ENCODE results near the gene GALNT3. TPM values are rescaled to one million over a fixed set of nuclear protein-coding genes. Genes with fewer than 3 reads are reported as not detected.

Gene GALNT3
- total RNA-seq, 1 experiment from 2014 or later: 9.8 TPM

- CTCF ChIA-PET: no interaction called here
- H3K4me1 ChIP-seq (ENCODE audit: control insufficient read depth in 1 of 2, insufficient read depth in 2 of 2, low read length in 2 of 2): no peaks in the 10 kb centered on the region
- intact Hi-C loops (cut with micrococcal nuclease): no loop called here
- POLR2A ChIA-PET: no interaction called here
- H2AFZ ChIP-seq (ENCODE audit: low read depth, low read length, poor library complexity, severe bottlenecking): no peak overlapping the region
- H3K9me3 ChIP-seq (ENCODE audit: control insufficient read depth in 1 of 2, insufficient read depth in 1 of 2, low read depth in 1 of 2, low read length in 2 of 2): no peaks in the 10 kb centered on the region
- no peaks in the 10 kb centered on the region for H3K9me2 ChIP-seq (ENCODE audit: insufficient read depth)
- no TSS peak for BruUV-seq (replicated peaks)
- TF ChIP-seq CTCF (IDR thresholded peaks at IDR 0.05 in 2 of 3, conservative IDR thresholded peaks at IDR 0.05 in 1 of 3; ENCODE audit: borderline replicate concordance in 1 of 3, insufficient read depth in 1 of 3, low read depth in 2 of 3, low read length in 2 of 3): no peak
- TF ChIP-seq YY1 (IDR thresholded peaks at IDR 0.05; ENCODE audit: extremely low read depth, insufficient replicate concordance, low read depth, low read length): no peak
- TF ChIP-seq JUND (IDR thresholded peaks at IDR 0.05): no peak
- TF ChIP-seq SRF (IDR thresholded peaks at IDR 0.05; ENCODE audit: low read depth): no peak
- TF ChIP-seq CEBPB (IDR thresholded peaks at IDR 0.05; ENCODE audit: low read depth): no peak
- TF ChIP-seq TCF7L2 (IDR thresholded peaks at IDR 0.05; ENCODE audit: borderline replicate concordance, extremely low read depth, insufficient read depth, insufficient read length): no peak
- TF ChIP-seq ZNF274 (IDR thresholded peaks at IDR 0.05; ENCODE audit: low read depth, low read length): no peak
- TF ChIP-seq, protein P1, sequence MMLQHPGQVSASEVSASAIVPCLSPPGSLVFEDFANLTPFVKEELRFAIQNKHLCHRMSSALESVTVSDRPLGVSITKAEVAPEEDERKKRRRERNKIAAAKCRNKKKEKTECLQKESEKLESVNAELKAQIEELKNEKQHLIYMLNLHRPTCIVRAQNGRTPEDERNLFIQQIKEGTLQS (IDR thresholded peaks at IDR 0.05): no peak
- no peak for TF ChIP-seq EGR1 (IDR thresholded peaks at IDR 0.05; ENCODE audit: low read depth)
- no peak for TF ChIP-seq RAD21 (IDR thresholded peaks at IDR 0.05; ENCODE audit: low read depth)
- no peak for TF ChIP-seq ZBTB33 (IDR thresholded peaks at IDR 0.05; ENCODE audit: extremely low read depth, insufficient replicate concordance, low read length)
- no peak for TF ChIP-seq ZFX (IDR thresholded peaks at IDR 0.05)
- no peak for TF ChIP-seq POLR2AphosphoS5 (IDR thresholded peaks at IDR 0.05; ENCODE audit: low read depth, low read length)
- no peak for TF ChIP-seq EZH2phosphoT487 (IDR thresholded peaks at IDR 0.05; ENCODE audit: borderline replicate concordance)
- TF ChIP-seq POLR2A (IDR thresholded peaks at IDR 0.05; ENCODE audit: borderline replicate concordance, extremely low read depth, insufficient read depth, insufficient read length): no peak
- no peak for TF ChIP-seq FOSL1 (IDR thresholded peaks at IDR 0.05; ENCODE audit: low read depth)
- no peak for TF ChIP-seq SIN3A (IDR thresholded peaks at IDR 0.05; ENCODE audit: low read depth)
- TF ChIP-seq, protein P2, sequence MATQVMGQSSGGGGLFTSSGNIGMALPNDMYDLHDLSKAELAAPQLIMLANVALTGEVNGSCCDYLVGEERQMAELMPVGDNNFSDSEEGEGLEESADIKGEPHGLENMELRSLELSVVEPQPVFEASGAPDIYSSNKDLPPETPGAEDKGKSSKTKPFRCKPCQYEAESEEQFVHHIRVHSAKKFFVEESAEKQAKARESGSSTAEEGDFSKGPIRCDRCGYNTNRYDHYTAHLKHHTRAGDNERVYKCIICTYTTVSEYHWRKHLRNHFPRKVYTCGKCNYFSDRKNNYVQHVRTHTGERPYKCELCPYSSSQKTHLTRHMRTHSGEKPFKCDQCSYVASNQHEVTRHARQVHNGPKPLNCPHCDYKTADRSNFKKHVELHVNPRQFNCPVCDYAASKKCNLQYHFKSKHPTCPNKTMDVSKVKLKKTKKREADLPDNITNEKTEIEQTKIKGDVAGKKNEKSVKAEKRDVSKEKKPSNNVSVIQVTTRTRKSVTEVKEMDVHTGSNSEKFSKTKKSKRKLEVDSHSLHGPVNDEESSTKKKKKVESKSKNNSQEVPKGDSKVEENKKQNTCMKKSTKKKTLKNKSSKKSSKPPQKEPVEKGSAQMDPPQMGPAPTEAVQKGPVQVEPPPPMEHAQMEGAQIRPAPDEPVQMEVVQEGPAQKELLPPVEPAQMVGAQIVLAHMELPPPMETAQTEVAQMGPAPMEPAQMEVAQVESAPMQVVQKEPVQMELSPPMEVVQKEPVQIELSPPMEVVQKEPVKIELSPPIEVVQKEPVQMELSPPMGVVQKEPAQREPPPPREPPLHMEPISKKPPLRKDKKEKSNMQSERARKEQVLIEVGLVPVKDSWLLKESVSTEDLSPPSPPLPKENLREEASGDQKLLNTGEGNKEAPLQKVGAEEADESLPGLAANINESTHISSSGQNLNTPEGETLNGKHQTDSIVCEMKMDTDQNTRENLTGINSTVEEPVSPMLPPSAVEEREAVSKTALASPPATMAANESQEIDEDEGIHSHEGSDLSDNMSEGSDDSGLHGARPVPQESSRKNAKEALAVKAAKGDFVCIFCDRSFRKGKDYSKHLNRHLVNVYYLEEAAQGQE (IDR thresholded peaks at IDR 0.05; ENCODE audit: low read depth): no peak
- no peak for TF ChIP-seq CBX3 (IDR thresholded peaks at IDR 0.05; ENCODE audit: low read depth)
- H3K27me3 ChIP-seq (ENCODE audit: insufficient read depth, low read length): no peaks in the 10 kb centered on the region
- RAD21 ChIA-PET (ENCODE audit: low non-redundant PET in 1 of 2, low total read pairs in 2 of 2, uncharacterized antibody in 2 of 2, unreplicated experiment in 2 of 2): no interaction called here
- H3K4me2 ChIP-seq (ENCODE audit: low read length): no peak overlapping the region
- H3K27ac ChIP-seq (ENCODE audit: low read depth, low read length): no peak overlapping the region
- no peaks in the 10 kb centered on the region for H3K79me2 ChIP-seq (ENCODE audit: insufficient read depth, low read length)
- no peak for DNase-seq (ENCODE audit: low read depth, low spot score)
- H3K36me3 ChIP-seq (ENCODE audit: control insufficient read depth in 1 of 2, insufficient read depth in 2 of 2, low read length in 2 of 2): no peaks in the 10 kb centered on the region
- no peaks in the 10 kb centered on the region for H4K20me1 ChIP-seq (ENCODE audit: insufficient read depth)
- H3K9ac ChIP-seq (ENCODE audit: low read length): no peak overlapping the region
- no peak for ATAC-seq
- H3K4me3 ChIP-seq (replicated peaks in 1 of 2; ENCODE audit: low read depth in 1 of 2, low read length in 2 of 2): no peak overlapping the region
These were observed 47.5 kb downstream of the GALNT3 start for GRCh38 chr2:165746501-165746900.
